ENCODE data around the gene APAF1.
A peak's percentile ranks its signal among the peaks of the same experiment; 100 is the strongest.
"Not testable (repeated sequence)": the region's sequence is repeated elsewhere in the genome, so short reads cannot be mapped to it uniquely, and the experiment has no call there.

APAF1 gene

GRCh38 chr12:98745578-98746391, 100.7 kb downstream of the APAF1 start:
- DNase-seq (ENCODE audit: low read depth), result no peak
- no peak for TF ChIP-seq CTCF (IDR thresholded peaks at IDR 0.05; ENCODE audit: low read depth, low read length, missing control alignments)
- H3K4me3 ChIP-seq (ENCODE audit: low read depth, low read length), result peak overlapping the region; percentile 57

- DNase-seq (ENCODE audit: low read depth), result no peak
- H3K4me3 ChIP-seq (ENCODE audit: low read depth, low read length), result no peak overlapping the region
- TF ChIP-seq CTCF (IDR thresholded peaks at IDR 0.05; ENCODE audit: low read depth, low read length, missing control alignments), result no peak
Measured at GRCh38 chr12:98748463-98748862, 103.4 kb downstream of the APAF1 start.

- TF ChIP-seq CTCF (IDR thresholded peaks at IDR 0.05; ENCODE audit: low read depth, low read length, missing control alignments), result no peak
- no peak for DNase-seq (ENCODE audit: low read depth)
- H3K4me3 ChIP-seq (ENCODE audit: low read depth, low read length), result no peak overlapping the region
Measured at GRCh38 chr12:98750511-98750910, 105.4 kb downstream of the APAF1 start.

- TF ChIP-seq CTCF (IDR thresholded peaks at IDR 0.05; ENCODE audit: low read depth, low read length, missing control alignments), result no peak
- no peak overlapping the region for H3K4me3 ChIP-seq (ENCODE audit: low read depth, low read length)
- no peak for DNase-seq (ENCODE audit: low read depth)
Measured at GRCh38 chr12:98751580-98752115, 106.6 kb downstream of the APAF1 start.

- DNase-seq (ENCODE audit: low read depth), result no peak
- no peak overlapping the region for H3K4me3 ChIP-seq (ENCODE audit: low read depth, low read length)
- no peak for TF ChIP-seq CTCF (IDR thresholded peaks at IDR 0.05; ENCODE audit: low read depth, low read length, missing control alignments)
Measured at GRCh38 chr12:98752726-98753125, 107.6 kb downstream of the APAF1 start.

- peak; percentile 60 for DNase-seq (ENCODE audit: low read depth)
- H3K4me3 ChIP-seq (ENCODE audit: low read depth, low read length), result no peak overlapping the region
- TF ChIP-seq CTCF (IDR thresholded peaks at IDR 0.05; ENCODE audit: low read depth, low read length, missing control alignments), result no peak
Measured at GRCh38 chr12:98754095-98754494, 109.0 kb downstream of the APAF1 start.

- DNase-seq (ENCODE audit: low read depth), result not testable (repeated sequence)
Measured at GRCh38 chr12:98755855-98756254, 110.8 kb downstream of the APAF1 start.

More at GRCh38 chr12:98755855-98756254, 110.8 kb downstream of the APAF1 start:
- not testable (repeated sequence) for H3K4me3 ChIP-seq (ENCODE audit: low read depth, low read length)
